LoVo (cell line): ENCODE data around the gene CRHBP.
"Not testable (repeated sequence)": the region's sequence is repeated elsewhere in the genome, so short reads cannot be mapped to it uniquely, and the experiment has no call there.

ENCODE experiments used
- DNase-seq: peaks from one replicate; pipeline ENCODE4 v3.0.0-alpha.2; 2016; ENCODE audit warnings: low spot score

The CRHBP gene

GRCh38 chr5:76952795-76953536 lies at the start of gene CRHBP:
Gene CRHBP (plus strand): TSS chr5:76953045. CDS start chr5:76953135, 90 bp downstream.
- no peak for DNase-seq

- DNase-seq: no peak
Measured at GRCh38 chr5:76908166-76908565, 44.7 kb upstream of the CRHBP start.

- not testable (repeated sequence) for DNase-seq
Measured at GRCh38 chr5:76910344-76910933, 42.4 kb upstream of the CRHBP start.

DNA sequence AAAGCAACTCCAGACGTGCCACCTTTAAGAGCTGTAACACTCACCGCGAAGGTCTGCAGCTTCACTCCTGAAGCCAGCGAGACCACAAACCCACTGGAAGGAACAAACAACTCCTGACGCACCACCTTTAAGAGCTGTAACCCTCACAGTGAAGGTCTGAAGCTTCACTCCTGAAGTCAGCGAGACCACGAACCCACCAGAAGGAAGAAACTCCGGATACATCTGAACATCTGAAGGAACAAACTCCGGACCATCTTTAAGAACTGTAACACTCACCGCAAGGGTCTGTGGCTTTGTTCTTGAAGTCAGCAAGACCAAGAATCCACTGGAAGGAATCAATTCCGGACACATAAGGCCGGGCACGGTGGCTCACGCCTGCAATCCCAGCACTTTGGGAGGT lies 38.2 kb upstream of the CRHBP start:
- DNase-seq: not testable (repeated sequence)

DNA sequence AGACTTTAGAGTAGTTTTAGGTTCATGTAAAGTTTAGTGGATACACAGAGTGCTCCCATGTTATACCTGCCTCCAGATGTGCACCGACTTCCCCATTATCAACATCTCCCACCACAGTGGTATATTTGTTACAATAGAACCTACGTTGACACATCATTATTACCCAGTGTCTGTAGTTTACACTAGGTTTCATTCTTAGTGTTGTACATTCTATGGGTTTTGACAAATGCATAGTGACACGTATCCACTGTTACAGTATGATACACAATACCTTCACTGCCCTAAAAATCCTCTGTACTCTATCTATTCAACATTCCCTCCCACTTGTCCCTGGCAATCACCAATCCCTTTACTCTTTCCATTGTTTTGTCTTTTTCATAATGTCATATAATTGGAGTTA lies 34.3 kb upstream of the CRHBP start:
- no peak for DNase-seq

DNA sequence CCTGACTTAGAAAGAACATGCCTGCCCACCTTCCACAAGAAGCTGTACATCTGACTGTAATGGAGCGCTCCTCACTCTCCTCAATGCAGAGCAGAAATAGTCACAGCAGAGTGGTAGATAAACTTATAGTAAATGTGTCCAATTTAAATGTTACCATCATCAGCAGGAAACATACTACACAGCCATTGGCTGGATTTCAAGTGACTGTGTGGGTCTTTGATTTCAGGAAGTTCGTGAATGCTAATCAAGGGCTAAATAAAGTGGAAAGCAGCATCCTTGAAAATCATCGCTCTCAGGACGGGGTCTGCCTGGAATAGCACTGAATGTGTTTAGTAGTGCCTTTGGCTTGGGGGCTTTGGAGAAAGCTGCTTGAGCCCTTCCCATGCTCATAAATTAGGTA lies 32.4 kb upstream of the CRHBP start:
- no peak for DNase-seq

DNA sequence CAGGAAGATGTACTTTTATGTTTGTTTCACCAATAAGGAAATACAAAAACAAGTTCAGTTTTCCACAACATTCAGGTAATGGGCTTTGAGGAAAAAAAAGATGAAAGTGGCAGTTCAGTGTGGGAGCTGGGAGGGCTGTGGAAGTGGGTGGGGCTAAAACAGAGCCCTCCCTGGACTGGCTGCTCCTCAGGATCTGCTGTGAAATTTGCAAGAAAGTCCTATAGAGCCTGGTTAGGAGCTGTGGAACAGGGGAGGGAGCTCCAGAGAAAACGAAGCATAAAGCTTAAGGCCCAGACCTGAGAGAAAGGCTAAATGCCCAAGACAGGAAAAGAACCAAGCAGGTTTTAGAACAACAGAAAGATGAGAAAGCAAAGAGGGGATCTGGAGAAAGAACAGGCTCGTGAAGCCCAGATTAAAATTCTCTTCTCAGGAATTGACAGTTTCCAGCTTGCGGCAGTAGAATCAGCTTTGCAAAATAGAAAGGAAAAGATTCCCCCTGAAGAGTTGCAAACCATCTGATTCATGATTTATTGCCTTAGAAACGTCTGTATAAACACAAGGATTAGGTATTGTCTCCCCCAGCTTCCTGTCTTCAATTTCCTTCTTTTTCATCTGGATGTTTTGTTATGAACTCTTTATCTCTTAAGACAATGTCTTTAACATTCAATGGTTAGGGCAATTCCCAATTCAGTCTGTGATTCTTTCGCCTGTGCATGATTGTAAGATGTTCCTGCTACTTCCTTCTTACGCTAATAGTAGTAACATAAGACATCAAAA lies 26.3 kb upstream of the CRHBP start:
- no peak for DNase-seq

DNA sequence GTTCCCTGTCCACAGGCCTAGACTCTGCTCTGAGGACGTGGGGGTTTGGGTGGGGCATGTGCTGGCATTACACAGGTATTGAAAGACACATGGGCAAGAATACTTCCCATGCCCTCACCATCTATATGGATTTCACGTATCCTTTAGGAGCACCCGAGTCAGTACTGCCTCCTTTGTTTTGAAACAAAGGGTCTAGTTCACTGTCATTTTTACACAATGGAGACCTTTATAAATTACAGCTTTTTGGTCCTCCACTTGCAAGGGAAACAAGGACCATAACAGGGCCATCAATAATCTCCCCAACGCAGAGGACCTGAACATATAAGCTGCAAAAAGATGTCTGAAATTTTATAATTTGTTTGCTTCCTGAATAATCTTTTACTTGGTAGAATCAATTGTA lies 24.9 kb upstream of the CRHBP start:
- DNase-seq: no peak

DNA sequence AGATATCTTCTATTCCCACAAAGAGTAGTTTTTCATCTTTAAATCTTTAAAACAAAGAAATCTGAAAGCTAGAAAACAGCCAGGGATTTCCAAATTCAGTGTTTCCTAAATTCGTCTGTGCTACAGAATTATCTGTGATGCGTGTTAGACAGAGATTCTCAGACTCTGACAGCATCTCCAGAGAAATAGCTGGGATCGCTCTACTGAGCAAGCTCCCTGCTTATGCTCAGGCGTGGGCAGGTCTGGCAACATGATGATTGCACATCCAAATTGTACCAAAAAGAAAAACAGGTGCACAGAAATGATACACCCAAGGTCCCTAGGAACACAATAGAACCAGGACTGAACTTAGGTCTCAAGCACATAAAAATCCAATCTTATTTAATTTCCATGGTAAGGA lies 22.8 kb upstream of the CRHBP start:
- DNase-seq: no peak

DNA sequence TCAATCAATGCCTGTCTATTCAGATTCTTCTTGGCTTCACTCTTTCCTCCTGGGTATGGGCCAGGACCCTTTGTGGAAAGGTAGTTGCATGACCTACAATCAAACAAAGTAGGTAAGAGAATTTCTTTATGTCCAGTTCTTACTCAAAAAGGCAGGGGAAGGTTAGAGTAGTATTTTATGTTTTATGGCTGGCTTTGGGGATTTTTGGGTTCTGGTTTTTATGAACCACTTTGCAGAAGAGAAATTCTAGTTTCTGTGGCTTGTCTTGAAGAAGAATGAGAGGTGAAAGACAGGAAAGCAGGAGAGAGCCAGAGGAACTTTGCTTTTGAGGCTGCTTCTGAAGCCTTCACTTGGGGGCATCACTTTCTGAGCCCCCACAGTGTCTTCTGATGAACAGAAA lies 14.7 kb upstream of the CRHBP start:
- no peak for DNase-seq

DNA sequence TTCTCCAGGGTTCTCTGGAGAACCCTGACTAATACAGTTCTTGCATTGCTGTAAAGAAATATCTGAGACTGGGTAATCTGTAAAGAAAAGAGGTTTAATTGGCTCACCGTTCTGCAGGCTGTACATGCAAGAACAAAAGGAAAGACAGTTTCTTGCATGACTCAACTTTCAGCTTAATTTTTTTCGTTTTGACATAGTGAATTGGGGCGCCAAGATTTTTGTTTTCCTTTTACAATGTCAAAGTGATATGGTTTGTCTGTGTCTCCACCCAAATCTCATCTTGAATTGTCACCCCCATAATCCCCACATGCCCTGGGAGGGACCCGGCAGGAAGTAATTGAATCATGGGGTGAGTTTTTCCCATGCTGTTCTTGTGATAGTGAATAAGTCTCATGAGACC lies 11.8 kb upstream of the CRHBP start:
- DNase-seq: no peak

DNA sequence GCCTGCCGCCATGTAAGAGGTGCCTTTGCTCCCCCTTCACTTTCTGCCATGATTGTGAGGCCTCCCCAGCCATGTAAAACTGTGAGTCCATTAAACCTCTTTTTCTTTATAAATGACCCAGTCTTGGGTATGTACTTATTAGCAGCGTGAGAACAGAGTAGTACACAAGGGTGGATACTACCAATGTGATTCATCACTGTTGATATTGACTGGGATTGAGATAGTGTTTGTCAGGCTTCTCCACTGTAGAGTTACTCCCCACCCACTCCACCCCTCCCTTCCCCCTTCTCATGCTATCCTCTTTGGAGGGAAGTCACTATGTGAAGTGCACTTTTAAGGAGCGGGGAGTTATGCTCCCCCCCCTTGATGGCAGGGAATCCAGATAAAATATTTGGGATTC lies 11.4 kb upstream of the CRHBP start:
- DNase-seq: no peak

DNA sequence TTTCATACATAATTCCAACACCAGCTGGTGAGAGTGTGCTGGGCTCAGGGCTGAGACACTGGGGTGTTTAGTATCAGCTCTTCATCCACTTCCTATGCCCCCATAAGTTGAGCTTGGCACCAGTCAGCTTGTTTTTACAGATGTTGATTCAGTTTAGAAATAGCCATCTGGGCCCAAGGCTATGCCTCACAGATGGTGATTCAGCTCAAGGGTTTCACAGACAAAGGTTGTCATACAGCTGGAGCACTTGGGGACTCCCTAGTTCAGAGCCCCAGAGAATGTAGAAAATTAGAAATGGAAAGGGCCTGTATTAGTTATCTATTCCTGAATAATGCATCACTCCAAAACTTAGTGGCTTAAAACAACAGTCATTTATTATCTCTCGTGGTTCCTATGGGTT lies 10.3 kb upstream of the CRHBP start:
- DNase-seq: no peak

GRCh38 chr5:76943006-76943405 lies 9.8 kb upstream of the CRHBP start:
- no peak for DNase-seq

DNA sequence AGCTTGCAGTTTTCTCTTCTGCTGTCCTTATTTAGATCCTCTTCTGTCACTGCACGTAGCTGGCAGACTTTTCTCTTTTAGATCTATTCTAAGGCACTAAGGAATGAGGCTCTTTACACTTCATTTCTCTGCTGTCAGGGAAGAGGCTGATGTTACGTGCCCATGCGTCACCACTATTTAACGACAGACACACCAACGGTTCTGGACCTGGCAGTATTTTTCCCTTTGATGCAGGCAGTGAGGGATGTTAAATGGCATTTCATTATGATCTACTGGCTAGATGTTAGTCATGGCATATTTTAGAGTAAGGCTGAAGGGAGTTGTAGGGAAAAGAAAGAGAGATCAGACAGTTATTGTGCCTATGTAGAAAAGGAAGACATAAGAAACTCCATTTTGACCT lies 8.2 kb upstream of the CRHBP start:
- DNase-seq: no peak

DNA sequence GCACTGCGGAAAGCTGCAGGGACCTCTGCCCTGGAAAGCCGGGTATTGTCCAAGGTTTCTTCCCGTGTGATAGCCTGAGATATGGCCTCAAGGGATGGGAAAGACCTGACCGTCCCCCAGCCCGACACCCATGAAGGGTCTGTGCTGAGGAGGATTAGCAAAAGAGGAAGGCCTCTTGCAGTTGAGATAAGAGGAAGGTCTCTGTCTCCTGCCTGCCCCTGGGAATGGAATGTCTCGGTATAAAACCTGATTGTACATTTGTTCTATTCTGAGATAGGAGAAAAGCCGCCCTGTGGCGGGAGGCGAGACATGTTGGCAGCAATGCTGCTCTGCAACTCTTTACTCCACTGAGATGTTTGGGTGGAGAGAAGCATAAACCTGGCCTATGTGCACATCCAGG lies 7.6 kb upstream of the CRHBP start:
- not testable (repeated sequence) for DNase-seq

DNA sequence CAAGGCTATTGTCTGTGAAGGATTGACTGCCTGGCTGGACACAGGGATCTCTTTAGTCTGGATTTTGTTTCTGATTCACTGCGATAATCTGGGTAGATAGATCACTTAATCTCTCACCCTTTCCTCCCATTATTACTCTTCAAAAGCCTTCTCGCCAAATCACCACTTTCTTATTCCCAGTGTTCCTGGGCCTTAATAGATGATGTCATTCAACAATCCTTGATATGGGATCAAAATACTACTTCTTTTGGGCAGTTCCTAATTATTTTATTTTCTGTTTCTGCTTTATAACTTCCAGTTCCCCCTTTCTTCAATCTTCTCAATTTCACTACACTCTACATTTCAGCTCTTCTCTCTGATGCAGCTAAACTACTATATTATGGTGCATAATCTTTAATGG lies 6.8 kb upstream of the CRHBP start:
- no peak for DNase-seq

DNA sequence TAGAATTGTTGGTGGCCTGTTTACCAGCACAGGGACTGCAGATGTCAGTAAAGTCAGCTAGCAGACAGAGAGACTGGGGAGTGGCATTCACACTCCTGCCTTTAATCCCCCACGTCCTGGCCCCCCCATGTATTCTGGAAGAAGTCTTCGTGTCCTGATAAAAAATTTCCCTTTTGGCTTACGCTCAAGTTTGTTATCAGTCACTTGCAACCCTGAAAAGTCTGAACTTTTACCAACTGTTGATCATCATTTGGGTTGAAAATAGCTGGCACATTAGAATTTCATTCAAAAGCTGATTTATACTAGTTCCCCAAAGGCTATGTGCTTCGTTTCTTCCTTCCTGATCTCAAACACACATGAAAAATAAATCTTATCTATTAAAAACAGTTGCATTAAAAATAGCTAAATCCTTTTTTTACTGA lies 5.8 kb upstream of the CRHBP start:
- DNase-seq: no peak

DNA sequence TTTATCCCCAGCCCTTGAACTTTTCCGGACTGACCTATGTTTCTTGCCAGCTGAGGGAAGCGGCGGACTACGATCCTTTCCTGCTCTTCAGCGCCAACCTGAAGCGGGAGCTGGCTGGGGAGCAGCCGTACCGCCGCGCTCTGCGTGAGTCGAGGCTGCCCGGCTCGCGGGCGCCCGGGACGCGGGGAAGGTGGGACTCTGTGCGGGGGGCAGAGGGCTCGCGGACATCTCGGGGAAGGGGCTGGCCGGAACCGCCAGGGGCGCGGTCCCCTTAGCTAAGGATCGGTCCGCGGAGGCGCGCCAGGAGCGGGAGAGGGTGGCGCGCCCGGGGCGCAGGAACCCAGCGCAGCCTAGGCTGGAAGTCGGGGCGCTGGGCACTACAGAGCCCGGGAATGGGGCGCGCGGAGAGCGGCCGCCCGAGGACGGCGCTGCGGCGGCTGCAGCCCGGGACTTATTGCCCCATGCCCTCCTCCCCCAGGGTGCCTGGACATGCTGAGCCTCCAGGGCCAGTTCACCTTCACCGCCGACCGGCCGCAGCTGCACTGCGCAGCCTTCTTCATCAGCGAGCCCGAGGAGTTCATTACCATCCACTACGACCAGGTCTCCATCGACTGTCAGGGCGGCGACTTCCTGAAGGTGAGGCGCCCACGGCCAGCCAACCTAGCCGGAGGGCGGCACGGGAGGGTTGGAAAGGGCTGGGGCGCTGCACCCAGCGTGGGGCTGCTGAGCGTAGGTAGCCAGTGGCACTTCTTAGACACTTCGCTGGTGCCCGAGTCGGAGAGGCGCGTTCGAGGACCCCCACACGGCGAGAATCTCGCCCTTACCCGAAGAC lies 922 bp downstream of the CRHBP start:
- no peak for DNase-seq

- no peak for DNase-seq
Measured at GRCh38 chr5:76954383-76954763, 1.5 kb downstream of the CRHBP start.

- DNase-seq: no peak
Measured at GRCh38 chr5:76956033-76956432, 3.2 kb downstream of the CRHBP start.

DNA sequence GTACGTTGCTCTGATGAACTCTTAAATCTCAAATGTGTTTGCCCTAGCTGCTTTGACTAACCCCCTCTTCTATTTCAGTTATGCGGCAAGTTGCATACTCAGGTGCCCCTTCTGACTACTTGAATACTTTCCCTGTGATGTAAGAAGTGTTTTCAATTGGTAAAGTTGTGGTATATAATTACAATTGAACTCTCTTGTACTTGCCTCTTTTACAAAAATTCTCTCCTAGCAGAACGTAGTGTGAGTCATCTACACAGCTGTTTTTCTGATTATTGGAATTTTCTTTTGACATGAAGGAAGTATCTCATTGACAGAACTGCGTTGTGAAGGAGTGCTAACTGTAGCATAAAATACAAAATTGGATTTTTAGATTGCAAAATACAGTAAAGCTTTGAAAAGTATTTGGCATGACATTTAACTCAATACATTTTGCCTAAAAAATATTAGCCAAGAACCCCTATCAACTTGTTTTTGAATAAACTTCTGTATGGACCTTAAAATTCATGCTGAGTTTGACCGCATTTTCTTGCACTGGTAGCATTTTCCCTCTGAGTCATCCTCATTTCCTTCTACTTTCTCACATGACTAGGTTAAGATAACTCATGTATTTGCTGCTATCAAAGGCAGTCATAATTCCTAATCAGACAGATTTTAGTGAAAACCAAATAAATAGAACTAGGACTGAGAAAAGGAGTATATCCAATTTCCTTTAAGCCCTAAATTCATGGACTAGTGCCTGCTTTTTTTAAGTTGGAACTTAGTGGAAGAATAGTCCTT lies 6.3 kb downstream of the CRHBP start:
- DNase-seq: no peak
